ENCODE data around the gene SNED1.

- TF ChIP-seq, protein P1, sequence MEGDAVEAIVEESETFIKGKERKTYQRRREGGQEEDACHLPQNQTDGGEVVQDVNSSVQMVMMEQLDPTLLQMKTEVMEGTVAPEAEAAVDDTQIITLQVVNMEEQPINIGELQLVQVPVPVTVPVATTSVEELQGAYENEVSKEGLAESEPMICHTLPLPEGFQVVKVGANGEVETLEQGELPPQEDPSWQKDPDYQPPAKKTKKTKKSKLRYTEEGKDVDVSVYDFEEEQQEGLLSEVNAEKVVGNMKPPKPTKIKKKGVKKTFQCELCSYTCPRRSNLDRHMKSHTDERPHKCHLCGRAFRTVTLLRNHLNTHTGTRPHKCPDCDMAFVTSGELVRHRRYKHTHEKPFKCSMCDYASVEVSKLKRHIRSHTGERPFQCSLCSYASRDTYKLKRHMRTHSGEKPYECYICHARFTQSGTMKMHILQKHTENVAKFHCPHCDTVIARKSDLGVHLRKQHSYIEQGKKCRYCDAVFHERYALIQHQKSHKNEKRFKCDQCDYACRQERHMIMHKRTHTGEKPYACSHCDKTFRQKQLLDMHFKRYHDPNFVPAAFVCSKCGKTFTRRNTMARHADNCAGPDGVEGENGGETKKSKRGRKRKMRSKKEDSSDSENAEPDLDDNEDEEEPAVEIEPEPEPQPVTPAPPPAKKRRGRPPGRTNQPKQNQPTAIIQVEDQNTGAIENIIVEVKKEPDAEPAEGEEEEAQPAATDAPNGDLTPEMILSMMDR (IDR thresholded peaks at IDR 0.05): no peak
- TF ChIP-seq POLR2A (IDR thresholded peaks at IDR 0.05): no peak
Observed at GRCh38 chr2:241066893-241067341, 68.5 kb downstream of the SNED1 start.

All from lower leg skin (tissue), 3 donors.